Adrenal gland (tissue), 12 donors: ENCODE results near the gene IFT81. TPM values are rescaled to one million over a fixed set of nuclear protein-coding genes. Genes with fewer than 3 reads are reported as not detected.

ENCODE experiments used
- DNase-seq, 7 donors: peaks; one replicate each; pipeline ENCODE4 v3.0.0-alpha.2; 2019 to 2020
- H3K27ac ChIP-seq, 5 donors: fragments of 200-600 bp; sonication (generic) in 4 of 5; 1 replicate in 3 of 5; 2 replicates in 2 of 5; pipeline versions ENCODE4 v1.5.1 to v1.8.0; 2016 to 2020; ENCODE audit warnings: mild to moderate bottlenecking in 1 of 5
- H3K27me3 ChIP-seq: fragments of 200-600 bp; 2 replicates; pipeline ENCODE4 v1.8.0; 2021
- H3K36me3 ChIP-seq, 2 donors: fragments of 200-600 bp; replicated peaks in 1 of 2; 1 replicate in 1 of 2; 2 replicates in 1 of 2; pipeline versions ENCODE4 v1.5.1 to v1.8.0; 2018 to 2022
- H3K4me1 ChIP-seq, 2 donors: fragments of 200-600 bp; replicated peaks in 1 of 2; 1 replicate in 1 of 2; 2 replicates in 1 of 2; pipeline versions ENCODE4 v1.5.1 to v1.8.0; 2018 to 2021
- H3K4me3 ChIP-seq, 4 donors: fragments of 200-600 bp; sonication (generic) in 3 of 4; one replicate each; pipeline ENCODE4 v1.5.1; 2016 to 2018
- H3K9me3 ChIP-seq, 3 donors: fragments of 200-600 bp; sonication (generic) in 1 of 3; replicated peaks in 1 of 3; 1 replicate in 2 of 3; 2 replicates in 1 of 3; pipeline versions ENCODE4 v1.5.1 to v1.8.0; 2016 to 2021
- CTCF ChIP-seq, 6 experiments: fragments of 450-650 bp in 4 of 6; fragments of 200-600 bp in 2 of 6; sonication (generic) in 1 of 6; IDR thresholded peaks; 1 replicate in 5 of 6; 2 replicates in 1 of 6; pipeline versions ENCODE4 v1.5.1 to v1.8.0; 2016 to 2021; ENCODE audit warnings: antibody characterized with exemption in 6 of 6, mild to moderate bottlenecking in 2 of 6, moderate library complexity in 1 of 6
- POLR2A ChIP-seq, 2 donors: fragments of 450-650 bp; IDR thresholded peaks; one replicate each; pipeline ENCODE4 v1.6.1; 2017; ENCODE audit warnings: antibody characterized with exemption in 2 of 2, mild to moderate bottlenecking in 2 of 2, moderate library complexity in 1 of 2
- WGBS, 4 donors: extraction: QIAGEN DNeasy Blood & Tissue Kit in 2 of 4; methylation state at CpG; one replicate each; pipeline versions ENCODE4 v1.1.5 to v1.1.7; 2013 to 2017; 5-methylcytosine and 5-hydroxymethylcytosine counted together
- intact Hi-C, 2 donors: fragments of 100-400 bp; cut with DNase I; formaldehyde crosslinking; loops; one replicate each; pipeline versions ENCODE4 v1.14.1 to v1.15.0; 2022 to 2023
- polyA plus RNA-seq, 3 donors: library from polyadenylated mRNA; stranded (reverse); fragments of 200-250 nt in 2 of 3; fragments of 350-450 nt in 1 of 3; fragmentation: Illumina TruSeq in 1 of 3; extraction: RNeasy Lipid Tissue Mini Kit (QIAGEN cat#74804) in 1 of 3; gene quantifications; one replicate each; pipeline ENCODE4 v1.2.3, GENCODE V29; 2013 to 2014
- total RNA-seq, 9 donors: library from RNA; depleted of rRNA in 4 of 9; stranded (reverse); fragments of >200 nt in 4 of 9; fragments of 120-200 nt in 1 of 9; fragmentation: NEBNext Ultra II Directional in 1 of 9; extraction: Animal tissue kit (Norgen Biotek cat#: 25700) in 1 of 9; gene quantifications; one replicate each; pipeline versions ENCODE4 v1.1.0 to v1.2.4, GENCODE V29; 2013 to 2023
- donor health status: healthy with polysubstance abuse.
- donor health status: Bipolar disorder and iron deficiency.
- donor health status: DM: yes; HTN: yes; CAD: no.
- donor health status: DM: no; HTN: no; CAD: no.
- donor health status: DM: no; HTN: no; CAD: no.
- donor health status: DM: yes; HTN: yes; CAD: no.

IFT81 gene
- total and polyA plus RNA-seq, 12 donors, result 4.0 to 19.2 (median 10.5) TPM

- peak in 1 of 7 donors; percentile 46 for DNase-seq
- Histone ChIP-seq H3K9me3 (no peaks in the 10 kb centered on the region), H3K27me3 (no peaks in the 10 kb centered on the region), H3K4me3 (no peak overlapping the region), H3K27ac (no peak overlapping the region), H3K4me1 (peaks cover 5 to 15% of the 10 kb centered on the region in 2 donors), H3K36me3 (no peaks in the 10 kb centered on the region)
- WGBS, 4 donors, result 92 to 100% (median 96%) methylated on average over 4 of the region's 4 CpGs
- TF ChIP-seq POLR2A (IDR thresholded peaks at IDR 0.05) (no peak), CTCF (IDR thresholded peaks at IDR 0.05) (no peak)
- intact Hi-C loops, result no loop called here
Measured at GRCh38 chr12:110248096-110248447, 123.9 kb downstream of the IFT81 start.

GRCh38 chr12:110249105-110249504 is 124.9 kb downstream of the IFT81 start:
- H3K4me3 ChIP-seq, result no peak overlapping the region
- no peaks in the 10 kb centered on the region for H3K9me3 ChIP-seq
- peak overlapping the region in 1 of 5 donors; percentile 36 for H3K27ac ChIP-seq
- peaks cover 12 to 23% of the 10 kb centered on the region in 2 donors for H3K4me1 ChIP-seq
- no peaks in the 10 kb centered on the region for H3K36me3 ChIP-seq
- 42 to 61% (median 51%) methylated on average over 2 to 4 of the region's 4 CpGs for WGBS, 4 donors
- H3K27me3 ChIP-seq, result no peaks in the 10 kb centered on the region
- DNase-seq, result peak in 4 of 7 donors; percentile 24 to 55 (median 40)
- TF ChIP-seq CTCF (IDR thresholded peaks at IDR 0.05) (no peak), POLR2A (IDR thresholded peaks at IDR 0.05) (no peak)
- intact Hi-C loops, result no loop called here

- TF ChIP-seq POLR2A (IDR thresholded peaks at IDR 0.05) (no peak), CTCF (IDR thresholded peaks at IDR 0.05) (no peak)
- H3K36me3 ChIP-seq, result no peaks in the 10 kb centered on the region
- H3K4me3 ChIP-seq, result no peak overlapping the region
- peak in 1 of 7 donors; percentile 50 for DNase-seq
- peak overlapping the region in 1 of 5 donors; percentile 36 for H3K27ac ChIP-seq
- H3K4me1 ChIP-seq, result peaks cover 12 to 23% of the 10 kb centered on the region in 2 donors
- no peaks in the 10 kb centered on the region for H3K9me3 ChIP-seq
- intact Hi-C loops, result no loop called here
- H3K27me3 ChIP-seq, result no peaks in the 10 kb centered on the region
- 76 to 92% (median 87%) methylated on average over 3 to 7 of the region's 7 CpGs for WGBS, 4 donors
Measured at GRCh38 chr12:110249716-110250225, 125.6 kb downstream of the IFT81 start.

- intact Hi-C loops, result no loop called here
- Histone ChIP-seq H3K36me3 (no peaks in the 10 kb centered on the region), H3K4me3 (no peak overlapping the region), H3K9me3 (no peaks in the 10 kb centered on the region), H3K27ac (no peak overlapping the region), H3K4me1 (peaks cover 12 to 24% of the 10 kb centered on the region in 2 donors), H3K27me3 (no peaks in the 10 kb centered on the region)
- no peak for TF ChIP-seq POLR2A (IDR thresholded peaks at IDR 0.05)
- TF ChIP-seq CTCF (IDR thresholded peaks at IDR 0.05), result no peak
- WGBS, 4 donors, result 89 to 95% (median 93%) methylated on average over 7 of the region's 7 CpGs
- no peak for DNase-seq
Measured at GRCh38 chr12:110251381-110251780, 127.2 kb downstream of the IFT81 start.
